Neural crest cell (in vitro differentiated cells): ENCODE data around the gene BPIFB6. TPM values are rescaled to one million over a fixed set of nuclear protein-coding genes. Genes with fewer than 3 reads are reported as not detected.
A peak's percentile ranks its signal among the peaks of the same experiment; 100 is the strongest.

Experiments
- DNase-seq: peaks from one replicate; pipeline ENCODE4 v3.0.0; 2021; ENCODE audit warnings: low read depth, mixed read lengths, low spot score
- H3K27ac Mint-ChIP-seq: one replicate; pipeline ENCODE4 v1.8.0; 2021; ENCODE audit warnings: mild to moderate bottlenecking, mixed read lengths; ENCODE audit not compliant: unreplicated experiment
- H3K27me3 Mint-ChIP-seq: 2 replicates; pipeline ENCODE4 v1.8.0; 2021; ENCODE audit warnings: low read depth, mild to moderate bottlenecking, mixed read lengths
- H3K36me3 Mint-ChIP-seq: 2 replicates; pipeline ENCODE4 v1.8.0; 2021; ENCODE audit warnings: low read depth, mild to moderate bottlenecking, mixed read lengths
- H3K4me1 Mint-ChIP-seq: 2 replicates; pipeline ENCODE4 v1.8.0; 2021; ENCODE audit warnings: mixed read lengths
- H3K4me3 Mint-ChIP-seq: one replicate; pipeline ENCODE4 v1.8.0; 2021; ENCODE audit warnings: mild to moderate bottlenecking, mixed read lengths
- H3K9me3 Mint-ChIP-seq: 2 replicates; pipeline ENCODE4 v1.8.0; 2021; ENCODE audit warnings: mixed read lengths
- CTCF ChIP-seq: fragments of 200-600 bp; sonication (generic); conservative IDR thresholded peaks from 2 replicates; pipeline ENCODE4 v1.5.0; 2021; ENCODE audit warnings: antibody characterized with exemption, mild to moderate bottlenecking
- total RNA-seq: library from RNA; stranded (reverse); gene quantifications from 2 replicates; pipeline ENCODE4 v1.2.1, GENCODE V29; 2021

BPIFB6 gene
- total RNA-seq, 1 donor from 2014 or later, result not detected

- H3K36me3 Mint-ChIP-seq, result no peaks in the 10 kb centered on the region
- no peaks in the 10 kb centered on the region for H3K9me3 Mint-ChIP-seq
- H3K4me1 Mint-ChIP-seq, result peaks cover 22% of the 10 kb centered on the region
- DNase-seq, result no peak
- H3K27ac Mint-ChIP-seq, result no peak overlapping the region
- TF ChIP-seq CTCF, result no peak
- H3K27me3 Mint-ChIP-seq, result no peaks in the 10 kb centered on the region
- no peak overlapping the region for H3K4me3 Mint-ChIP-seq
These were observed 30.2 kb downstream of the BPIFB6 start for GRCh38 chr20:33061658-33062028.

GRCh38 chr20:33062105-33062824 lies 30.8 kb downstream of the BPIFB6 start:
- Mint-ChIP-seq H3K36me3 (no peaks in the 10 kb centered on the region), H3K4me3 (no peak overlapping the region), H3K9me3 (no peaks in the 10 kb centered on the region), H3K27me3 (no peaks in the 10 kb centered on the region), H3K27ac (peak overlapping the region; percentile 37), H3K4me1 (peaks cover 22% of the 10 kb centered on the region)
- DNase-seq, result no peak
- TF ChIP-seq CTCF, result no peak

GRCh38 chr20:33062825-33063149 lies 31.3 kb downstream of the BPIFB6 start:
- Mint-ChIP-seq H3K27me3 (no peaks in the 10 kb centered on the region), H3K27ac (peak overlapping the region; percentile 37), H3K9me3 (no peaks in the 10 kb centered on the region), H3K4me1 (peaks cover 22% of the 10 kb centered on the region), H3K4me3 (no peak overlapping the region), H3K36me3 (no peaks in the 10 kb centered on the region)
- DNase-seq, result no peak
- no peak for TF ChIP-seq CTCF

GRCh38 chr20:33063271-33063670 lies 31.8 kb downstream of the BPIFB6 start:
- Mint-ChIP-seq H3K27me3 (no peaks in the 10 kb centered on the region), H3K9me3 (no peaks in the 10 kb centered on the region), H3K27ac (peak overlapping the region; percentile 75), H3K4me3 (no peak overlapping the region), H3K4me1 (peaks cover 22% of the 10 kb centered on the region), H3K36me3 (no peaks in the 10 kb centered on the region)
- no peak for TF ChIP-seq CTCF
- no peak for DNase-seq

GRCh38 chr20:33064572-33065287 lies 33.3 kb downstream of the BPIFB6 start:
- Mint-ChIP-seq H3K36me3 (no peaks in the 10 kb centered on the region), H3K4me3 (no peak overlapping the region), H3K27ac (no peak overlapping the region), H3K27me3 (no peaks in the 10 kb centered on the region), H3K9me3 (no peaks in the 10 kb centered on the region), H3K4me1 (peaks cover 22% of the 10 kb centered on the region)
- no peak for DNase-seq
- TF ChIP-seq CTCF, result no peak
